KBM-7 (cell line): ENCODE results near the gene NCAM1.
"Not testable (repeated sequence)": the region's sequence is repeated elsewhere in the genome, so short reads cannot be mapped to it uniquely, and the experiment has no call there.

Source experiments
- DNase-seq: peaks from one replicate; pipeline ENCODE4 v3.0.0-alpha.2; 2015
- in situ Hi-C: fragments of 300-500 bp; cut with MboI; formaldehyde crosslinking; loops from 2 replicates; pipeline ENCODE4 v1.14.3; 2020; ENCODE audit warnings: low sequenced_read_pairs, low pct_unique_long_range_greater_than_20kb, mixed read lengths

The NCAM1 gene

DNA sequence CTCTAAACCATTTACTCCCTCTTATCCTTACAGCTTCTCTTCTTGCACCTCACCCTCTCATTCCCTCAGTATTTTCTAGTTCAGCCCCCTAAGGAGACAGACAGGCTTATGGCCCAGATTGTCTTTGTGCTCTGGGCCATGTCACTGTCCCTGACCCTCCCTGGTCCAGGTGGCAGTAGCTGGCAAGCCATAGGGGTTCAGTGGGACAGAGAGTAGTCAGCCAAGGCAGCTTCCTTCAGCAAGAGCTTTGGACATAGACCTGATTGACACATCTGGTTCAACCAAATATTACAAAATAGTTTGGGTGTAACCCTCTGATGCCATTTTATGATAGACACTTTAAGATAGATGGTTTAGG lies 53.9 kb downstream of the NCAM1 start:
- no peak for DNase-seq
- in situ Hi-C loops, result no loop called here

- no peak for DNase-seq
- in situ Hi-C loops, result no loop called here
Observed at GRCh38 chr11:113016905-113017304, 55.7 kb downstream of the NCAM1 start.

- in situ Hi-C loops, result no loop called here
- no peak for DNase-seq
Observed at GRCh38 chr11:113018913-113019312, 57.7 kb downstream of the NCAM1 start.

DNA sequence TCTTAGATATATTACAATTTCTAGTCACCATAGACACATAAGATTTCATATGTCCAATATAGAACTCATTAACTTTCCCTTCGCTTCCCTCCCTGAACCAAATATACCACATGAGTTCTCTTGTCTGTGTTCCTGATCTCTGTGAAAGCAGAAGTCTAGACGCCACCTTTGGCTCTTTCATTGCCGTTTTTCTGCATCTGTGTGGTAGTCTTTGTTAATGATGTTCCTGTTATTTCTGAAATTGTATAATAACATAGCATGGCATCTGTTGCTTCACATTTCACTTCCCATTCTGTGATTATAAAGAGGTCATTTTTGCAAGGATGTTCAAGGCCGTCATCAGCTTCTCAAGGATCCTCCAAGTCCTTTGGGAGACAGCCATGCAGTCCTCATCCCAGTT lies 58.5 kb downstream of the NCAM1 start:
- DNase-seq, result no peak
- in situ Hi-C loops, result no loop called here

DNA sequence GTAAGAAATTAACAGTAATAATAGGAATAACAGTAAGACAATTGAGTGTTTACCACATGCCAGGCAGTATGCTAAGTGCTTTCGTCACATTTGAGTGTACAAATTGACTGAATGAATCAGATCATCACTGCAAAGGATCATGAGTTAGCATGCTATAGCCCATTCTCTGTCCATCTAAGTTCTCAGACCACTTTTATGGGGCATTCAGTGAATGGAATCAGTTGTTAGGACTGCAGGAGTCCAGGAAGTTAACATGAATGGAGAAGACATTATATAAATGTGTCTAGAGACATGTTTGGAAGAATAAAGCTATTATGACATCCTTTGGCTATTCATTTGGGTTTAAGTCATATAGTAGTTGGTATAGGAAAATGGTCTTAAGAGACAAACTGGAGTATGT lies 59.9 kb downstream of the NCAM1 start:
- in situ Hi-C loops, result no loop called here
- DNase-seq, result no peak

DNA sequence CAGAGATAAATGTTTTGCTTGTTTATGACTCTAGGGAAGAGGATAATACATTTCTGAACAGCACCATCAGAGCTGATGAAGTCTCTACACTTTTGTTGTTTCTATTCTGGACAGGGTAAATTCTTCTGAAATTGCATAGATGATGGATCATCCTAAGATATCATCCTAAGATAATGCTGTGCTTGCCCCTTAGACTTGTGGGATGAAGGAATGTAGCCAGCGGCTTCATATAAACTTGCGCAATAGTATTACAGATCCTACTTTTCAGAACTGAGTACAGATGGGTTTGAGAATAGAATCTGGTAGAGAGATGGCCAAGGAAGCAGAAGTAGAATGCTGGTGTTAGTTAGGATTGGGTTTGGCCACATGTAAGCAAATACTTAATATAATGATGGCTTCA lies 61.0 kb downstream of the NCAM1 start:
- no peak for DNase-seq
- in situ Hi-C loops, result no loop called here

DNA sequence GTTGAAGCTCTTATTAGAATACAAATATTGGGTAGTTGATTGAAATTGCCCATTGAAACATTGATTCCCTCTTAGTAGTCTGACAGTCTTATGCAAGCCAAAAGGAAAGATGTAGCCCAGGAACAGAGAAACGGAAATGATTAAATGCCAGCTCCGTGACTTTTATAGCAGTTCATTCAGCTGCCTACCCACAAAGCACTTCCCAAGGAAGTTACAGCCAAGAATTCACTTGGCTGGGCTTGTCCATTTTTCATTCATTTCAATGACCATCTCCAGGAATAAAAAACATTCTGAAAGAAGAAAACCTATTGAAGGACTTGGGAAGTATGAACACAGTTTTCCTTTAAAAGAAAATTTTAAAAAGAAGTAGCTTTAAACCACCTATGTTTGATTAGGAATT lies 62.0 kb downstream of the NCAM1 start:
- DNase-seq, result no peak
- in situ Hi-C loops, result no loop called here

- in situ Hi-C loops, result no loop called here
Observed at GRCh38 chr11:113023986-113024385, 62.8 kb downstream of the NCAM1 start.

DNA sequence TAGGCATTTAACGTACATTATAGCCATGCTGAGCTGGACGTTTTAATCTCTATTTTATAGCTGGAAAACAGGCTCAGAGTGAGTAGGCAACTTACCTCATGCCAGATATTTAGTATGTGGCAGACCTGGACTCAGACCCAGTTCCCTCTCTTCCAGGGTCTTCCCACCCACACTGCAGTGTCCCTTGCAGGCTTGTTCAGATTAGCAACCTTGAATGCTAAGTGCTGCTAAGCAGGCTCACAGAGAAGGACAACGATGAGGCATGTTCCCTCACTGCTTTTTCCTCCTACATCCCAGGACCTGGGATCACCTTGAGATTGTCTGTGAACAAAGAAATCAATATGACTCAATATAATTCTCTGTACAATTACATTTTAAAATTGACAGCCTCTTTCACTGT lies 65.6 kb downstream of the NCAM1 start:
- no peak for DNase-seq
- in situ Hi-C loops, result no loop called here

More at GRCh38 chr11:113023986-113024385, 62.8 kb downstream of the NCAM1 start:
- no peak for DNase-seq

DNA sequence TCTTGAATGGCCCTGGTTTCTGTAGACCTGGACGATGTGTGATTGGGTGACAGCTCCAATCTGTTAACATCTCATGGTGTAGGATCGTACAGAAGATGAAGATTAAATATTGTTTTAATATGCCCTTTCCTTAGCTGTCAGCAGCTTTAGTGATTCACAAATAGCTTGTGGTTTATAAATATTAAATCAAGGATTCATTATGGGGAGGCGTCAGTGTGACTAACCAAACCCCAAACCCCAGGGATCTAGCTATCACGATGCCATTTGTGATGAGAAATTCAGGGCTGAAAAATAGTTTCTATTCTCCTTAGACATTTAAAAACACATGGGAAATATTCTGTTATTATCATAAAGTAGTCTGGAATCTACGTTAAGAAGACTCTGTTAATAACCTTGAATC lies 73.4 kb downstream of the NCAM1 start:
- no peak for DNase-seq

GRCh38 chr11:113035708-113036107 lies 74.5 kb downstream of the NCAM1 start:
- no peak for DNase-seq
- in situ Hi-C loops, result no loop called here

More for the DNA sequence above, 73.4 kb downstream of the NCAM1 start:
- in situ Hi-C loops, result no loop called here

- in situ Hi-C loops, result no loop called here
- DNase-seq, result no peak
Observed at GRCh38 chr11:113043698-113044097, 82.5 kb downstream of the NCAM1 start.

DNA sequence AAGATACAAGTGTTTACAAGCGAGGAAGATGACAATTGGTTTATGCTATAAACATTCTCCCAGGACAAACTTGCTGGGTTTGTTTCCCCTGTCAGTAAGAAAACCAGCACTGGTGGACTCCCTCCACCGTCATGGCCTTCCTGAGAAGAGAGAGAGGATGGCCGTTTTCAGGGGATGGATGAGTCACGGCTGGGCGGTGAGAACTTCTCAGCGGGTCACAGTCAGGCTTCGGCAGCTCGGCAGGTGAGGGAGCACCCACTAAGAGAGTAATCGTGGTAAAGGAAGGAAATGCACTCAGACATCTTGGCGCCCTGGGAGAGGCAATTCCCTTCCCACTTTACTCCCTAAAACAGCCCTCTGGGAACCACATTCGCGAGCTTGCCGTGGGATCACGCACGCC lies 83.9 kb downstream of the NCAM1 start:
- in situ Hi-C loops, result no loop called here
- no peak for DNase-seq

GRCh38 chr11:113046866-113047265 lies 85.6 kb downstream of the NCAM1 start:
- in situ Hi-C loops, result no loop called here
- no peak for DNase-seq

DNA sequence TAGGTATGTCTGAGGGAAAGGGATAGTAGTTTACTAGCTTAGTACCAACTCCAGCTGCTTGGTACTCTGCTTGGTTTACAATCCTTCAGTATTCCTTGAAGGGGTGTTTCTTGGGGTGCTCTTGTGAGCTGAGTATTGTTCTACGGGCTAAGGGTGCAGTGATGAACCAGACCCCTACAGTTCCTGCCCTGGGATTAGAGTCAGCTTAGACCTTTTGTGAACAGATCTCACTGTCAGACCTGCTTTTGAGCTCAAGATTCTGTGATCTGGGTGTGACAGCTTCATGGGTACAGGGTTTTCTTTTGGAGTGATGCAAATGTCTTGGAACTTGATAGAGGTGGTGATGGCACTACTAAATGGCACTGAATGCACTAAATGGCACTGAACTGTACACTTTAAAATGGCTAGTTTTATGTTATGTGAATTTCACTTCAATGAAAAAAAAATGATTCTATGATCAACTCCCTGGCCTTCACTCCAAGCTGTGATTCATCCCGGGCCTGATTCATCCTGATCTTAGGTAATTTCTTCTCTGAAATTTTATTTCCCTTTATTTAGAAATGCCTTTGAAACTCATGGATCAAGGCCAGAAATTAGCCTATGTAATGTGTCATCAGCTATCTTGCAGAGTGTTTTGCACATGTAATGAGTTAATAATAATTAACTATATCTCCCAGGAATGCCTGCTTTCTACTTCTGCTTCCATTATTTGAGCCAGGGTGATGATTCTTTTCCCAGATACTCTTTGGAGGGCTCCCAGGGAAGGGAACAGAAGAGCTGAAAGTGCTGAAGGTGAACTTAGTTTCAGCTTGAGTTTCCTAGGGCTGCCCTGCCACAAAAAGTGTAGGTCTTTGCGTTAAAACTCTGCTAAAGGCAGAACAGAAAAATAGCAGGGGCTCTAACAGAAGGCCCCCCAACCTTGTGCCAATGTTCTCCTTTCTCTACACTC lies 87.9 kb downstream of the NCAM1 start:
- in situ Hi-C loops, result no loop called here
- DNase-seq, result no peak

DNA sequence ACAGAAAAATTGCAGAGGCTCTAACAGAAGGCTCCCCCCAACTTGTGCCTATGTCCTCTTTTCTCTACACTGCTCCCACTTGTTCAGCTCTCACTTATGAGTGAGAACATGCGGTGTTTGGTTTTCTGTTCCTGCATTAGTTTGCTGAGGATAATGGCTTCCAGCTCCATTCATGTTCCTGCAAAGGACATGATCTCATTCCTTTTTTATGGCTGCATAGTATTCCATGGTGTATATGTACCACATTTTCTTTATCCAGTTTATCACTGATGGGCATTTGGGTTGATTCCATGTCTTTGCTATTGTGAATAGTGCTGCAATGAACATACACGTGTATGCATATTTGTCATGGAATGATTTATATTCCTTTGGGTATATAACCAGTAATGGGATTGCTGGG lies 91.8 kb downstream of the NCAM1 start:
- in situ Hi-C loops, DNase-seq: not testable (repeated sequence)

- in situ Hi-C loops, result no loop called here
- DNase-seq, result no peak
Observed at GRCh38 chr11:113057038-113057437, 95.8 kb downstream of the NCAM1 start.

DNA sequence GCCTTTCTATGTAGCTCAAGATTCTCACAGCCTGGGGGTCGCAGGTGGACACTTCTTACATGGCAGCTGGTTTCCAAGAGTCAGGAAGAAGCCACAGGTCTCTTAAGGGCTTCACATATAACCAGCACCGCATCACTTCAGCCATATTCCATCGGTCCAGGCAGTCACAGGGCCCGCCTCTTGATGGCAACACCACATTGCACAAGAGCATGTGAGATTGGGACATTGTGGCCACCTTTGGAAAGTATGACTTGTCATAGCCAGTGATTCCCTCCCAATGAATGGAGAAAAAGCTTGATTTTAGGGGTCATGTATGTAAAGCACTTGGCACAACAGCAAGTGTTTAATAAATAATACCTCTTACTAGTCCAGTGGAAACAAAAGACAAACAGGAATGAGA lies 98.3 kb downstream of the NCAM1 start:
- no peak for DNase-seq
- in situ Hi-C loops, result no loop called here

- in situ Hi-C loops, result no loop called here
- no peak for DNase-seq
Observed at GRCh38 chr11:113065330-113065729, 104.1 kb downstream of the NCAM1 start.

DNA sequence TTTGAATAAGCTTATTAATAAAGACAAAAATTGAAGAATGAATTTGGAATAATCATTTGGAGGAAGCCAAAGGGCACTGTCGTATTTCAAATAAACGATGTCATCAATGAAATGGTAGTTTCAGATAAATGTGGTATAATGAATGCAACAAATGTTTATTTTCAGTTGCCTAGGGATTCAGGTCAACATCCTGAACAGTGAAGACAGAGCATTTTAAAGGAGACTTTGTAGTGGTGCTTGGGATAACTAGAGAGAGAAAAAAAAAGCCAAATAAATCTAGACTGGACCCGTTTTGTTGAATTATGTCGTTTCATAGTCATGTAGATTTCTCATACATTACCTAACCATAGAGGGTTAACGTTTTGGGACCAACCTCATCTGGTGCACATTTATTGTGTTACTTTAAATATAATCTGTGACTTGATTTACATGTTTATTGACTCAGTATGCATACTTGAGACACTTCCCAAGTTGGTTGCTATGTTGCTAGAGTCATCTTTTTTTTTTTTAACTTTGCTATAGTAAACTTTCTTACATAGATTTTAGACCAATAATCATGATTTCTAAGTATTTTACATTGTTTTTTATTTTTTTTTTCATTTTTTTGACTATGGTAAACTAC lies 111.1 kb downstream of the NCAM1 start:
- in situ Hi-C loops, result no loop called here
- DNase-seq, result no peak
